K562 (cell line): ENCODE measurements around the gene RACGAP1. TPM values are rescaled to one million over a fixed set of nuclear protein-coding genes. Genes with fewer than 3 reads are reported as not detected.

Source experiments
- CHD7 ChIP-seq: fragments of 200-600 bp; sonication (generic); IDR thresholded peaks from one replicate; pipeline ENCODE4 v1.6.1; 2012; ENCODE audit warnings: mild to moderate bottlenecking, low read depth, low read length, inconsistent platforms
- MLLT1 ChIP-seq, 2 experiments: fragments of 450-650 bp; IDR thresholded peaks; 2 replicates each; pipeline ENCODE4 v1.6.1; 2016
- PCBP2 ChIP-seq: fragments of 200-400 bp; formaldehyde crosslinking; IDR thresholded peaks from 2 replicates; pipeline ENCODE4 v1.6.1; 2018; ENCODE audit warnings: low read length, low read depth, mild to moderate bottlenecking, moderate library complexity; ENCODE audit not compliant: poor library complexity, severe bottlenecking
- RBFOX2 ChIP-seq: fragments of 200-400 bp; formaldehyde crosslinking; IDR thresholded peaks from 2 replicates; pipeline ENCODE4 v1.6.1; 2017; ENCODE audit warnings: low read depth, mild to moderate bottlenecking, low read length, moderate library complexity
- THAP12 ChIP-seq: fragments of 250-450 bp; sonication (Bioruptor Pico); IDR thresholded peaks from 2 replicates; pipeline ENCODE4 v1.9.0; 2021; ENCODE audit warnings: mild to moderate bottlenecking, inconsistent platforms
- ZBTB33 ChIP-seq: sonication (generic); formaldehyde crosslinking; IDR thresholded peaks from 2 replicates; pipeline ENCODE4 v1.8.1; 2023; ENCODE audit warnings: mild to moderate bottlenecking, missing genetic modification reagents
- ZC3H11A ChIP-seq: IDR thresholded peaks from 2 replicates; pipeline ENCODE4 v1.6.1; 2012; ENCODE audit warnings: low read depth, low read length, improper control_type of control experiment
- ZKSCAN3 ChIP-seq: fragments of 250-450 bp; sonication (Bioruptor Pico); IDR thresholded peaks from 2 replicates; pipeline ENCODE4 v1.4.0; 2020
- ZNF124 ChIP-seq: sonication (generic); formaldehyde crosslinking; IDR thresholded peaks from 2 replicates; pipeline ENCODE4 v1.8.1; 2022; ENCODE audit warnings: missing genetic modification reagents
- ZNF778 ChIP-seq: fragments of 450-650 bp; formaldehyde crosslinking; IDR thresholded peaks from 2 replicates; pipeline ENCODE4 v1.4.0; 2020; ENCODE audit warnings: mild to moderate bottlenecking, moderate library complexity
- polyA plus RNA-seq, 8 experiments: library from polyadenylated mRNA; depleted of rRNA in 4 of 8; stranded (reverse) in 5 of 8; unstranded in 3 of 8; fragments of >200 nt; fragmentation: Nextera tagmentation in 2 of 8; fragmentation: Illumina TruSeq in 1 of 8; extraction: Ambion mirVana in 2 of 8; extraction: Trizol in 1 of 8; gene quantifications; 2 replicates each; pipeline versions ENCODE4 v1.2.1 to v1.2.3, GENCODE V29; 2011 to 2014; ENCODE audit warnings: inconsistent platforms in 1 of 8, missing spikeins in 1 of 8
- total RNA-seq, 7 experiments: library from RNA; depleted of rRNA in 6 of 7; stranded (reverse); fragments of >200 nt in 6 of 7; fragmentation: Illumina TruSeq in 2 of 7; extraction: Trizol in 2 of 7; gene quantifications; 2 replicates each; pipeline versions ENCODE4 v1.2.1 to v1.2.3, GENCODE V29; 2011 to 2021; ENCODE audit warnings: low replicate concordance in 1 of 7

The RACGAP1 gene
- total and polyA plus RNA-seq, 9 of the 15 experiments (the other 6 are each of a cell fraction or from before 2014, with no cell fraction given), result 56.4 to 92.9 (median 71.8) TPM

- TF ChIP-seq CHD7 (no peak), ZC3H11A (no peak), ZNF124 (CRISPR knock-in tag) (no peak), THAP12 (CRISPR knock-in tag) (no peak), ZNF778 (no peak), ZBTB33 (no peak; the same call in 1 of the 2 replicates), ZKSCAN3 (CRISPR knock-in tag) (no peak), RBFOX2 (peak; percentile 78), MLLT1 (IDR thresholded peaks at IDR 0.05) (no peak; a peak in 1 of 4 replicates), PCBP2 (no peak)
Observed at GRCh38 chr12:50050410-50051098, 25.3 kb upstream of the RACGAP1 start (continued).
